ENCODE results near the gene SREBF2. TPM values are rescaled to one million over a fixed set of nuclear protein-coding genes. Genes with fewer than 3 reads are reported as not detected.

The SREBF2 gene
- total RNA-seq, 1 donor, result 52.8 TPM

DNA sequence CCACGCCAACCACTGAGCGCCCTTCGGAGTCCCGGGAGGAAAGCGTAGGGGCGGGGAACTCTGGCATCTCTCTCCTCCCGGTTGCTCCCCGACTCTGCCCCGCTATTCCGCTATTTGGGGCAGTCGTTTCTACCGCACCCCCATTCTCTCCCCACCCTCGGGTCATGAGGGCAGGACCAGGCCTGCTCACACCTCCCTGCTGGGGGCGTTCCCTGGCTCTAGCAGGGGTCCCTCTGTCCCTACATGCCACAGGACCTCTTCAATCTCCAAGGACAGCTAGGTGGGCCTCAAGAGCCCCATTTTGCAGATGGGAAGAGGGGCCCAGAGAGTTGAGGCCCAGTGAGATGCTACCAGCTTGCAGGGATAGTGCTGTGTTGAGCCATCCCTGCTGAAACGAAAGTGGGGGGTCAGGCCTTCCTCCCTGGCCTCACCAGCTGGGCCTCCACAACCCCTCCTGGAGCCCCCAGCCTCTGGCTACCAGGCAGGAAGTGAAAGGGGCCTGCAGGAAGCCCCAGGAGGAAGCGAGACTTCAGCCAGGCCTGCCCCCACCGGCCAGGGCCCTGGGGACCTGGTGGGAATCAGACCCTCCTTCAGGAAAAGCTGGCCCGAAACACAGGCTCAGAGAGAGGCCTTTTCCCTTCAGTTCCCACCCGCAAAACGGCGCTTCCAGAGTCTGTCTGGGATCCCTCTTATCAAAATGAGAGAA, 87.5 kb downstream of the SREBF2 start:
- no peak overlapping the region for H3K4me3 ChIP-seq (ENCODE audit: low read depth, low read length)
- no peak for DNase-seq (ENCODE audit: low read depth)
- TF ChIP-seq, protein P1, sequence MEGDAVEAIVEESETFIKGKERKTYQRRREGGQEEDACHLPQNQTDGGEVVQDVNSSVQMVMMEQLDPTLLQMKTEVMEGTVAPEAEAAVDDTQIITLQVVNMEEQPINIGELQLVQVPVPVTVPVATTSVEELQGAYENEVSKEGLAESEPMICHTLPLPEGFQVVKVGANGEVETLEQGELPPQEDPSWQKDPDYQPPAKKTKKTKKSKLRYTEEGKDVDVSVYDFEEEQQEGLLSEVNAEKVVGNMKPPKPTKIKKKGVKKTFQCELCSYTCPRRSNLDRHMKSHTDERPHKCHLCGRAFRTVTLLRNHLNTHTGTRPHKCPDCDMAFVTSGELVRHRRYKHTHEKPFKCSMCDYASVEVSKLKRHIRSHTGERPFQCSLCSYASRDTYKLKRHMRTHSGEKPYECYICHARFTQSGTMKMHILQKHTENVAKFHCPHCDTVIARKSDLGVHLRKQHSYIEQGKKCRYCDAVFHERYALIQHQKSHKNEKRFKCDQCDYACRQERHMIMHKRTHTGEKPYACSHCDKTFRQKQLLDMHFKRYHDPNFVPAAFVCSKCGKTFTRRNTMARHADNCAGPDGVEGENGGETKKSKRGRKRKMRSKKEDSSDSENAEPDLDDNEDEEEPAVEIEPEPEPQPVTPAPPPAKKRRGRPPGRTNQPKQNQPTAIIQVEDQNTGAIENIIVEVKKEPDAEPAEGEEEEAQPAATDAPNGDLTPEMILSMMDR (IDR thresholded peaks at IDR 0.05; ENCODE audit: insufficient read depth, low read length), result no peak

DNA sequence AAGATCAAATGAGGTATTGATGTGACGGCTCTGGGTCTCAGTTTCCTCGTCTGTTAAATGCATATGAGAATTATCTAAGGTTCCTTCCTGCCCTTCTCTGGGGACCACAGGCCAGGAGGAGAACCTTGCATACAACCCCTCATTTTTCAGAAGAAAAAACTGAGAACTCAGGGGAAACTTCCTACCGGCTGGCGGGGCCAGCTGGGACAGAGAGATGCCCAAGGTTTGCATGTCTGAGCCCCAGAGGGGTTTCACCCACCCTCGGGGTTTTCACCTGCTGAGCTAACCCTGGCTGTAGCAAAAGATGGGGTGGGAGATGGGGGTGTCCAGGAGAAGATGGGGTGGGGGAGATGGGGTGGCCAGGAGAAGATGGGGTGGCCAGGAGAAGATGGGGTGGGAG, 89.4 kb downstream of the SREBF2 start:
- TF ChIP-seq, protein P1 (IDR thresholded peaks at IDR 0.05; ENCODE audit: insufficient read depth, low read length), result no peak
- DNase-seq (ENCODE audit: low read depth), result no peak

DNA sequence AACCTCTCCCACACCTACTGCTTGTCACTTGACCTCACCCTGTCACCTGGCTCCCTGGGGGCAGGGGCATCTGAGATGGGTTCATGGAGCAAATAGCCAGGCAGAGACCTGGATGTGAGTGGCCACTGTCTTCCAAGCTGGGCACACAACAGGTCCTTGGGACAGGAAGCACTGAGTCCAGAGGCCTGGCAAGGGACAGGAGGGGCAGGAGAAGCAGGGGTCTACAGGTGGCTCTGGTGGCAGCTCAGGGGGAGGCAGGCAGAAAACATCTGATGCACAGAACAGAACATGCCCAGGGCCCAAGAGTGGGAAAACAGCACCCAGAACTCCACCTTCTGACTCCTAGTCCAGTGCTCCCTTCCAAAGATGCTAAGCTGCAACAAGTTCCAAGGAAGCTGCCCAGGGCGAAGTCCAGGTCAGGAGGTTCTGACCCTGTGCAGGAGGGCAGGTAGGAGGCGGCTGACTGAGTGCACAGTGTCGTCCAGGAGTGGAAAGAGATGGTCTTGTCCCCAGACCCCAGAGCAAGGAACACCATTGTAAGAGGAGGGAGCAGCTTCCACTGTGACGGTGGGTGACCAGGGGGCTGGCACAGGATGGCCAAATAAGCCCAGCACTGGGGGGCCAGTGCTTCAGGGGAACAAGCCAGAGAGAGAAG, 90.2 kb downstream of the SREBF2 start:
- no peak for DNase-seq (ENCODE audit: low read depth)
- no peak overlapping the region for H3K4me3 ChIP-seq (ENCODE audit: low read depth, low read length)
- TF ChIP-seq, protein P1 (IDR thresholded peaks at IDR 0.05; ENCODE audit: insufficient read depth, low read length), result no peak

More for the DNA sequence above, 89.4 kb downstream of the SREBF2 start:
- no peak overlapping the region for H3K4me3 ChIP-seq (ENCODE audit: low read depth, low read length)

DNA sequence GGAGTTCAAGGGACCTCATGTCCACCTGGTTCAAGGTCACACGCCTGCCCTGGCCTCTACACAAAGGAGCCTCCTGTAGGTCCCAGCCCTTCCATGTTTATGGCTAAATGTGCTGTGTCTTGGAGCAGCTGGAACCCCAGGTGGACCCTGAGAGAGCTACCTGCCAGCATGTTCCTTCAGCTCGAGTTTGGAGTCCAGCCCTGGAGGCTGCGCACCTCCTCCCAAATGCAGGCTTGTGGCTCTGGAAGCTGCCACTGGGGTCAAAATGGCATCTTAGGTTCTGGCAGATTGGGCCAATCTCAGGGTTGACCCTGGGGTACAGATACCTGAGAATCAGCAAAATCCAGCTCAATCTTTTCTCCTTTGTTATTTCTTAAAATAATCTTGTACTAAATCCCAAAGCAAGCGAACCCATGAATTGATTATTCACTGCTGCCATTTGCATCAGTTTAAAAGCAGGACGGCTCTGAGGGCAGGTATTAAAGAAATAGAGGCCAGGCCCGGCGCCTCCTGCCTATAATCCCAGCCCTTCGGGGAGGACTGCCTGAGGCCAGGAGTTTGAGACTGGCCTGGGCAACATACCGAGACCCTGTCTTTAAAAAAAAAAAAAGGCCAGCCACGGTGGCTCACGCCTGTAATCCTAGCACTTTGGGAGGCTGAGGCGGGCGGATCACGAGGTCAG, 90.8 kb downstream of the SREBF2 start:
- no peak for DNase-seq (ENCODE audit: low read depth)
- TF ChIP-seq, protein P1 (IDR thresholded peaks at IDR 0.05; ENCODE audit: insufficient read depth, low read length), result no peak

DNA sequence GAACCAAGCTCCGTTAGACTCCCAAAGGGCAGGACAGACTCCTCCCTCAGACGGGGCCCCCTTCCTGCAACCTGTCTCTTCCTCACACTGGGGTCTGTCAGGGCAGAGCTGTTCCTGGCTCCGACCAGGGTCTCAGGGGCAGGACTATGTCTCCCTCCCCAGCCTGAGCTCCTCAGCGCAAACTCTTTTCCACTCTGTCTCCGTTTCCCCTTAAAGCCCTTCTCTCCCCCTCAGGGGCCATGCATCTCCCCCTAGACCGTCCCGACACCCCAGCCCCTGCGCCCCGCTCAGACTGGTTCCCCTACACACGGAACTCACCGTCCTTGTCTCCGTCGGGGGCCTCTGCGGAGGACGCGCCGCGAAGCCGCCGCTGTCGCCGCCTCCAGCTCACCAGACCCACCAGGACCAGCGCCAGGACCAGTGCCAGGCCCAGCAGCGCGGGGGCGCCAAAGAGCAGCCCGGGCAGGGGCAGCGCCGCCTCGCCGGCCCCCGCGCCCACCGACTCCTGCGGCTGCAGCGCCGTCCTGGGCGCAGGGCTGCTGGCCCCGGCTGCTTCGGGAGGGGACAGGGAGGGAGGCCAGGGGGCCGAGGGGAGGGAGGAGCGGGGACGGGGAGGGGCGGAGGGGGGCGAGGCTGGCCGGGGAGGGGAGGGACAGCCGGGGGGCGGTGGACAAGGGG, 93.0 kb downstream of the SREBF2 start:
- H3K4me3 ChIP-seq (ENCODE audit: low read depth, low read length), result no peak overlapping the region
- TF ChIP-seq, protein P1 (IDR thresholded peaks at IDR 0.05; ENCODE audit: insufficient read depth, low read length), result peak; percentile 60
- no peak for DNase-seq (ENCODE audit: low read depth)

More for the DNA sequence above, 90.8 kb downstream of the SREBF2 start:
- no peak overlapping the region for H3K4me3 ChIP-seq (ENCODE audit: low read depth, low read length)

DNA sequence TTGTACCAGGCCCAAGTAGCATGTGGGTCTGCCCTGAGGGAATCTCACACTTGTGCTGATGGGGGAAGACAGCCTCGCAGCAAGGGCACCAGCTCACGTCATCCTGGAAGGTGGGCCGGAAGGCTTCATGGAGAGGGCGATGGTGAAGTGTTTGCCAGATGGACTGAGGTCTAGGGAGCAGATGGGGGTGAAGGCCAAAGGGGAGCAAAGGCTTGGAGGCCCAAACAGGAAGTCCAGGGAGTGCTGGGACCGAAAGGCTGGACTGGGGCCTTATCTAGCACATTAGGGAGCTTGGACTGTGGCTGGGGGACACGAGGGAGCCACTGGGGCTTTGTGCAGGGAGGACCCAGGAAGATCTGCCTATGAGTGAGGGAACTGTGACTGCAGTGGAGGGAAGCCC, 94.9 kb downstream of the SREBF2 start:
- H3K4me3 ChIP-seq (ENCODE audit: low read depth, low read length), result no peak overlapping the region
- no peak for DNase-seq (ENCODE audit: low read depth)
- TF ChIP-seq, protein P1 (IDR thresholded peaks at IDR 0.05; ENCODE audit: insufficient read depth, low read length), result no peak
